Measurements from ENCODE around the gene HOMER2. TPM values are rescaled to one million over a fixed set of nuclear protein-coding genes. Genes with fewer than 3 reads are reported as not detected.

The HOMER2 gene
- total and polyA plus RNA-seq, 10 donors: 2.1 to 24.3 (median 11.7) TPM

DNA sequence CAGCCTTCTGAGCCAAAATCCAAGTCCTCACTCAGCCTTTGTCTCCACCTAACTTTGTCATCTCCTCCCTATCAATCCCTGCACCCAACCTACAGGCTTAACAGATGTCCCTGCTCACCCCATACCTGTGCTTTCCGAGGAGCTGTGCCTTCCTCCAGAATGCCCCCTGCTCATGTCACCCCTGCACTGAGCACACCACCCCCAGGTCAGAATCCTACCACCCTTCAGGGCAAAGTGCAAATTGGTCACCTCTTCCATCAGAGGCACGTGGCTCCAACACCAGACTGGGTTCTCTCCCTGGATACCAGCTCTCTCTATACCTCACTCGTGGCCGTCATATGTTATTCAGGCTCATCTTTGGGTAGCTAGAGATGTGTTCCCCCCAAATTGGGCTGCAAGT, 29.8 kb downstream of the HOMER2 start:
- no peaks in the 10 kb centered on the region for H3K27me3 ChIP-seq (replicated peaks in 1 of 7)

DNA sequence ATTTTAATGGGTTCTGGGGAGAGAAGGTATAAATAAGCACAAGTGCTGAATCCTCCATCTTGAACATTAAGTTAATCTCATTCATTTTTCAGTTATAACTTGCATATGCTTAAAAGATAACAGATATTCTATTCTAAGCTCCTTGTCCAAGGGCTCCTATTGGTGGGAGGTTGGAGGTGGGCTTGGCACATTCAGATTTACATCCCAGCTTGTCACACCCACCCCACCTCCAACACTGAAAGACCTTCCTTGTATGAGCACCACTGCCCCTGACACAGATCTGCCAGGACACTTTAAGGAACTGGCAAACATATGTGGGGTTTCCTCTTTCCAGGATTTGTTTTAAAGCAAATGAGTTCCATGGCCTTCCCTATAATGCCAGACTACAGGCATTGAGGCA, 30.6 kb downstream of the HOMER2 start:
- no peak for DNase-seq
- no peaks in the 10 kb centered on the region for H3K36me3 ChIP-seq
- H3K4me1 ChIP-seq: peaks cover 0 to 6% (median 0%) of the 10 kb centered on the region in 6 donors
- no peak overlapping the region for H3K27ac ChIP-seq
- no peak overlapping the region for H3K4me3 ChIP-seq
- H3K9me3 ChIP-seq: no peaks in the 10 kb centered on the region
- H3K27me3 ChIP-seq (replicated peaks in 1 of 7): no peaks in the 10 kb centered on the region
- intact Hi-C loops (cut with DNase I; ENCODE audit: low total_unique reads): no loop called here
- TF ChIP-seq, protein P1, sequence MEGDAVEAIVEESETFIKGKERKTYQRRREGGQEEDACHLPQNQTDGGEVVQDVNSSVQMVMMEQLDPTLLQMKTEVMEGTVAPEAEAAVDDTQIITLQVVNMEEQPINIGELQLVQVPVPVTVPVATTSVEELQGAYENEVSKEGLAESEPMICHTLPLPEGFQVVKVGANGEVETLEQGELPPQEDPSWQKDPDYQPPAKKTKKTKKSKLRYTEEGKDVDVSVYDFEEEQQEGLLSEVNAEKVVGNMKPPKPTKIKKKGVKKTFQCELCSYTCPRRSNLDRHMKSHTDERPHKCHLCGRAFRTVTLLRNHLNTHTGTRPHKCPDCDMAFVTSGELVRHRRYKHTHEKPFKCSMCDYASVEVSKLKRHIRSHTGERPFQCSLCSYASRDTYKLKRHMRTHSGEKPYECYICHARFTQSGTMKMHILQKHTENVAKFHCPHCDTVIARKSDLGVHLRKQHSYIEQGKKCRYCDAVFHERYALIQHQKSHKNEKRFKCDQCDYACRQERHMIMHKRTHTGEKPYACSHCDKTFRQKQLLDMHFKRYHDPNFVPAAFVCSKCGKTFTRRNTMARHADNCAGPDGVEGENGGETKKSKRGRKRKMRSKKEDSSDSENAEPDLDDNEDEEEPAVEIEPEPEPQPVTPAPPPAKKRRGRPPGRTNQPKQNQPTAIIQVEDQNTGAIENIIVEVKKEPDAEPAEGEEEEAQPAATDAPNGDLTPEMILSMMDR (IDR thresholded peaks at IDR 0.05 in 8 of 11, conservative IDR thresholded peaks at IDR 0.05 in 3 of 11): no peak
- TF ChIP-seq POLR2A (IDR thresholded peaks at IDR 0.05): no peak
- TF ChIP-seq POLR2AphosphoS5 (IDR thresholded peaks at IDR 0.05): no peak

More for the DNA sequence above, 29.8 kb downstream of the HOMER2 start:
- Histone ChIP-seq H3K36me3 (no peaks in the 10 kb centered on the region), H3K4me3 (no peak overlapping the region), H3K4me1 (peaks cover 0 to 6% (median 0%) of the 10 kb centered on the region in 6 donors), H3K9me3 (no peaks in the 10 kb centered on the region), H3K27ac (no peak overlapping the region)
- no peak for TF ChIP-seq POLR2AphosphoS5 (IDR thresholded peaks at IDR 0.05)
- TF ChIP-seq, protein P1 (IDR thresholded peaks at IDR 0.05 in 8 of 11, conservative IDR thresholded peaks at IDR 0.05 in 3 of 11): no peak
- TF ChIP-seq POLR2A (IDR thresholded peaks at IDR 0.05): no peak
- intact Hi-C loops (cut with DNase I; ENCODE audit: low total_unique reads): no loop called here
- 86 to 91% (median 88%) methylated on average over 4 of the region's 4 CpGs for WGBS, 5 donors
- DNase-seq: no peak

DNA sequence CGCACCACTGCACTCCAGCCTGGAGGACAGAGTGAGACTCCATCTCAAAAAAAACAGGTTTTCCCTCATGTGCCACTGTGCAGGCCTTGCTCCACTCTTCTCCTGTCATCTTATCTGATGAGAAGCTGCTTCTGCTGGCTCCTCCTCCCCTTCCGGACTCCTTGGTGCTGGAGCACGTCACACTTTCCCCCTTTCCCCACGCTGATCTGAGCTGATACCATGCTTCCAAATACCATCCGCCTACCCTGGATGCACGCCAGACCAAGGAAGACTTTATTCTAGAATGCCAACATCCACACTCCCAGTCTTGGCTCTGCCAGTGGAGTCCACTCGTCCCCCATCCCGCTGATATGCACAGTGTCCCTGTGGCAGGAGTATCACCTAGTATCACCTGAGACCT, 31.3 kb downstream of the HOMER2 start:
- Histone ChIP-seq H3K4me1 (peaks cover 0 to 6% (median 0%) of the 10 kb centered on the region in 6 donors), H3K36me3 (no peaks in the 10 kb centered on the region), H3K27ac (no peak overlapping the region), H3K4me3 (no peak overlapping the region), H3K9me3 (no peaks in the 10 kb centered on the region), H3K27me3 (replicated peaks in 1 of 7) (no peaks in the 10 kb centered on the region)
- DNase-seq: no peak
- WGBS, 5 donors: 87 to 93% (median 89%) methylated on average over 8 of the region's 8 CpGs
- TF ChIP-seq POLR2A (IDR thresholded peaks at IDR 0.05): no peak
- TF ChIP-seq, protein P1 (IDR thresholded peaks at IDR 0.05 in 8 of 11, conservative IDR thresholded peaks at IDR 0.05 in 3 of 11): no peak
- intact Hi-C loops (cut with DNase I; ENCODE audit: low total_unique reads): no loop called here

DNA sequence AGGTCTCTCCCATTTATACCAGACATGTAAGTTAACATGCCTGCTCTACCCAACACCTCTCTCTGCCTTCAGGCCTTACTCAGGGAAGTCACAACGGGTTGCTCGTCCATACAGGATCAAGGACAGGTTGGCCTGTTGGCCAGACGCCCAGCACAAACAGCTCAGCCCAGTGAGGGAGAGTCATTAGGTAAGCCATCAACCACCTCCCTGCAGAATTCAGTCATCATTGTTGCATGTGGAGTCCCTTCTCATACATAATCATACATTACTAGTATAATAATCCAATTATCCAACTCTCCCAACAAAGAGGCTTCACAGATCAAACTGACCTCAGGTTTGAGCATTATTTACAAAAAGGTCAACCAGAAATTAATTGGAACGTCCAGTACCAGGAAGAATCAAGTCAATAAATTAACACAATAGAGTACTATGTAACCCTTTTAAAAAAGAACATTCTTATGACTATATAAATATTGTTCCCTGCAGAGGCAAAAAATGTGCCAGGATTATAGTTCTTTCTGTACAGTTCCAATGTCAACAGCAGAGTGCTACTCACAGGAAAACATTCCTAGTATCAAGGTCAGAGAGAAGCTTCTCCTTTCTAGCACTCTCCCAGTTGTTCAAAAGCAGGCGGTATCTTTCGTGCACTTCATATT, 33.2 kb downstream of the HOMER2 start:
- intact Hi-C loops (cut with DNase I; ENCODE audit: low total_unique reads): no loop called here
- H3K36me3 ChIP-seq: no peaks in the 10 kb centered on the region
- TF ChIP-seq, protein P1 (IDR thresholded peaks at IDR 0.05 in 8 of 11, conservative IDR thresholded peaks at IDR 0.05 in 3 of 11): no peak
- TF ChIP-seq POLR2A (IDR thresholded peaks at IDR 0.05): no peak
- TF ChIP-seq POLR2AphosphoS5 (IDR thresholded peaks at IDR 0.05): peak in 2 of 3 donors; percentile 38 to 49
- 71 to 79% (median 76%) methylated on average over 6 of the region's 6 CpGs for WGBS, 5 donors
- peaks cover 0 to 6% (median 0%) of the 10 kb centered on the region in 6 donors for H3K4me1 ChIP-seq
- peak; percentile 82 for DNase-seq
- peak overlapping the region in 6 of 8 donors; percentile 12 to 64 (median 49) for H3K27ac ChIP-seq
- no peaks in the 10 kb centered on the region for H3K27me3 ChIP-seq (replicated peaks in 1 of 7)
- H3K9me3 ChIP-seq: no peaks in the 10 kb centered on the region
- no peak overlapping the region for H3K4me3 ChIP-seq
